ENCODE results near the gene BASP1.

- TF ChIP-seq YY1 (IDR thresholded peaks at IDR 0.05; ENCODE audit: insufficient read depth, insufficient read length) = no peak
- TF ChIP-seq ZNF274 (IDR thresholded peaks at IDR 0.05; ENCODE audit: low read depth, low read length) = no peak
- TF ChIP-seq SUZ12 (IDR thresholded peaks at IDR 0.05; ENCODE audit: extremely low read depth, insufficient read depth, insufficient read length) = no peak
Measured at GRCh38 chr5:17272111-17272510, 54.7 kb downstream of the BASP1 start.
